Osteocyte (in vitro differentiated cells): Measurements from ENCODE around the gene MNT. TPM values are rescaled to one million over a fixed set of nuclear protein-coding genes. Genes with fewer than 3 reads are reported as not detected.

ENCODE experiments used
- DNase-seq: peaks from one replicate; pipeline ENCODE4 v3.0.0; 2021; ENCODE audit warnings: mixed read lengths; ENCODE audit not compliant: unreplicated experiment; ENCODE audit errors: extremely low spot score
- H3K27ac Mint-ChIP-seq: one replicate; pipeline ENCODE4 v1.8.0; 2021; ENCODE audit warnings: mild to moderate bottlenecking, mixed read lengths; ENCODE audit not compliant: unreplicated experiment
- H3K27me3 Mint-ChIP-seq: one replicate; pipeline ENCODE4 v1.8.0; 2021; ENCODE audit warnings: mixed read lengths; ENCODE audit not compliant: unreplicated experiment
- H3K36me3 Mint-ChIP-seq: one replicate; pipeline ENCODE4 v1.8.0; 2021; ENCODE audit warnings: mixed read lengths; ENCODE audit not compliant: unreplicated experiment
- H3K4me1 Mint-ChIP-seq: one replicate; pipeline ENCODE4 v1.8.0; 2021; ENCODE audit warnings: mixed read lengths; ENCODE audit not compliant: unreplicated experiment
- H3K4me3 Mint-ChIP-seq: one replicate; pipeline ENCODE4 v1.8.0; 2021; ENCODE audit warnings: mild to moderate bottlenecking, moderate library complexity, mixed read lengths; ENCODE audit not compliant: unreplicated experiment
- H3K9me3 Mint-ChIP-seq: one replicate; pipeline ENCODE4 v1.8.0; 2021; ENCODE audit warnings: mixed read lengths; ENCODE audit not compliant: unreplicated experiment
- total RNA-seq: library from RNA; stranded (reverse); gene quantifications from 2 replicates; pipeline ENCODE4 v1.2.1, GENCODE V29; 2021
- TF ChIP-seq, protein P1 (sequence below): fragments of 200-600 bp; sonication (generic); IDR thresholded peaks from 2 replicates; pipeline ENCODE4 v1.5.0; 2021; ENCODE audit warnings: antibody characterized with exemption, mild to moderate bottlenecking, moderate library complexity

Gene MNT
- total RNA-seq, 1 donor from 2014 or later = 30.4 TPM

- H3K4me3 Mint-ChIP-seq = no peak overlapping the region
- H3K4me1 Mint-ChIP-seq = peaks cover 28% of the 10 kb centered on the region
- no peak for DNase-seq
- TF ChIP-seq, protein P1, sequence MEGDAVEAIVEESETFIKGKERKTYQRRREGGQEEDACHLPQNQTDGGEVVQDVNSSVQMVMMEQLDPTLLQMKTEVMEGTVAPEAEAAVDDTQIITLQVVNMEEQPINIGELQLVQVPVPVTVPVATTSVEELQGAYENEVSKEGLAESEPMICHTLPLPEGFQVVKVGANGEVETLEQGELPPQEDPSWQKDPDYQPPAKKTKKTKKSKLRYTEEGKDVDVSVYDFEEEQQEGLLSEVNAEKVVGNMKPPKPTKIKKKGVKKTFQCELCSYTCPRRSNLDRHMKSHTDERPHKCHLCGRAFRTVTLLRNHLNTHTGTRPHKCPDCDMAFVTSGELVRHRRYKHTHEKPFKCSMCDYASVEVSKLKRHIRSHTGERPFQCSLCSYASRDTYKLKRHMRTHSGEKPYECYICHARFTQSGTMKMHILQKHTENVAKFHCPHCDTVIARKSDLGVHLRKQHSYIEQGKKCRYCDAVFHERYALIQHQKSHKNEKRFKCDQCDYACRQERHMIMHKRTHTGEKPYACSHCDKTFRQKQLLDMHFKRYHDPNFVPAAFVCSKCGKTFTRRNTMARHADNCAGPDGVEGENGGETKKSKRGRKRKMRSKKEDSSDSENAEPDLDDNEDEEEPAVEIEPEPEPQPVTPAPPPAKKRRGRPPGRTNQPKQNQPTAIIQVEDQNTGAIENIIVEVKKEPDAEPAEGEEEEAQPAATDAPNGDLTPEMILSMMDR = no peak
- peak overlapping the region; percentile 63 for H3K27ac Mint-ChIP-seq
- H3K36me3 Mint-ChIP-seq = peaks cover 17% of the 10 kb centered on the region
- no peaks in the 10 kb centered on the region for H3K27me3 Mint-ChIP-seq
- H3K9me3 Mint-ChIP-seq = no peaks in the 10 kb centered on the region
Observed at GRCh38 chr17:2388020-2388682, 12.7 kb downstream of the MNT start.

DNA sequence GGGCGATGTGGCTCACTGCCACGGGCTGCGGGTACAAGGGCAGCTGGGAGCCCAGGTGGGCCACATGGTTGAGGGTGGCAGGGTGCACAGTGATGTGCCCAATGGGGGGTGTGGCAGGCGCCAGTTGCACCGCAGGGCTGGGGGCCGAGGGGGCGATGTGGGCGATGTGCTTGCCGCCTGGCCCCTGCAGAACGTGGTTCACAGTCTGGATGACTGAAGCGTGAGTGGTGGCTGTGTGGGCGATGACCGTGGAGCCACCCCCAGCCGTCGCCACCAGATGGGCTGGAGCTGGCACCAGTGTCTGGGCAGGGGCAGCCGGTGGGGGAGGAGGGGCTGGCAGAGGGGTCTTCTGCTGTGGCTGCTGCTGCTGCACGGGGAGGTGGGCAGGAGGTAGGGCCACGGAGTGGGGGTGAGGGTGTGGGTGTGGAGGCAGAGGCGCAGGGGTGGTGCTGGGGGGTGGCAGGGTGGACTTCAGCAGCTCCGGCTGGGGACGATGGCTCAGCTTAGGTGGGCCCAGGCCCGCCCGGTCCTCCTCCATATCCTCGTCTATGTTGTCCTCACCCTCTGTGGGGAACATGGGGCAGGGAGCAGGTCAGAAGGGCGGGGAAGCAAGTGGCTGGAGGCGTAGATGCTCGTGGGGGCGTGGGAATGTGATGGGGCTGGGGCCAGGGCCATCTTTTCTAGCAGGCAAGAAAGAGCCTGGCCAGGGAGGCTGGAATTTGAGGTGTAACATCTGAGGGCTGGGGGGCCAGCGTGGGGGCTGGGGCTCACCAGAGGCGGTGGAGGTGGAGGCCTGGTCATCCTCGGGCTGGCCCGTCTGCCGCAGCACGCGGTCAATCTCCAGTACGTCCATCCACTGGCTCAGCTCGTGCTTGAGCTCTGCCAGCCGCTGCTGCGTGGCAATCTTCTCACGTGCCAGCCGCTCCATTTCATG is 13.5 kb downstream of the MNT start:
- no peaks in the 10 kb centered on the region for H3K9me3 Mint-ChIP-seq
- no peak overlapping the region for H3K4me3 Mint-ChIP-seq
- H3K4me1 Mint-ChIP-seq = peaks cover 30% of the 10 kb centered on the region

DNA sequence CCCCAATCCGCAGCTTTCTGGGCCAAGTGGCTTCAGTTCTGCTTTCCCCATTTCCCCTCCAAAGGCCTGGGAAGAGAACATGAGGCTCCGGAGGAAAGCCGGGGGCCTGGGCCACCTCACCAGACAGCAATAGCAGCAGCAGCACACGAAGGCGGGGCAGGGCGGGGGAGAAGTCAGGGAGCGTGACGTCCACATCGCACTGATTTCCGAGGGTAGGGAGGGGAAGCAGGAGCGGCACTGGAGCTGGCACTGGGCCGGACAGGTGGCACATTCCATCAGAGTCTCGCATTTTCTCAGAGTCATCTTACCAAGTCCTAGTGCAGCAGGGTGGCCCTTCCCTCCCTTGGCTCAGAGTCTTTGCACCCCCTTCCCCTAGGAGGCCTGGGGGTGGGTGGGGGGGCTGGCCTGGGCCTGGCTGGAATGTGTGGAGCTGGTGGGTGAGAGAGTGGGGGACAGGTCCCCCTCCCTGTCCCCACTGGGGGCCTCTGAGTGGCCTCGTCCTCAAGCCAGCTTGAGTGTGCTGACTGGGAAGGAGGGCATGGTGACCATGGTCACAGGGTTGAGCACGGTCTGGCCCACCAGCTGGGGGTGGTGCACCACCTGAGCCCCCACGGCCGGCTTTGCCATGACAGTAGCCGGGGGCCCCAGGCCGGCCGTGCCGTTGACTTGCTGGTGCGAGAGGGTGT is 14.3 kb downstream of the MNT start:
- Mint-ChIP-seq H3K4me3 (no peak overlapping the region), H3K9me3 (no peaks in the 10 kb centered on the region), H3K27ac (no peak overlapping the region), H3K4me1 (peaks cover 22% of the 10 kb centered on the region), H3K36me3 (peaks cover 17% of the 10 kb centered on the region), H3K27me3 (no peaks in the 10 kb centered on the region)
- TF ChIP-seq, protein P1 = no peak
- no peak for DNase-seq

More for the DNA sequence above, 13.5 kb downstream of the MNT start:
- no peak for DNase-seq
- Mint-ChIP-seq H3K27ac (no peak overlapping the region), H3K27me3 (no peaks in the 10 kb centered on the region), H3K36me3 (peaks cover 17% of the 10 kb centered on the region)
- TF ChIP-seq, protein P1 = no peak

DNA sequence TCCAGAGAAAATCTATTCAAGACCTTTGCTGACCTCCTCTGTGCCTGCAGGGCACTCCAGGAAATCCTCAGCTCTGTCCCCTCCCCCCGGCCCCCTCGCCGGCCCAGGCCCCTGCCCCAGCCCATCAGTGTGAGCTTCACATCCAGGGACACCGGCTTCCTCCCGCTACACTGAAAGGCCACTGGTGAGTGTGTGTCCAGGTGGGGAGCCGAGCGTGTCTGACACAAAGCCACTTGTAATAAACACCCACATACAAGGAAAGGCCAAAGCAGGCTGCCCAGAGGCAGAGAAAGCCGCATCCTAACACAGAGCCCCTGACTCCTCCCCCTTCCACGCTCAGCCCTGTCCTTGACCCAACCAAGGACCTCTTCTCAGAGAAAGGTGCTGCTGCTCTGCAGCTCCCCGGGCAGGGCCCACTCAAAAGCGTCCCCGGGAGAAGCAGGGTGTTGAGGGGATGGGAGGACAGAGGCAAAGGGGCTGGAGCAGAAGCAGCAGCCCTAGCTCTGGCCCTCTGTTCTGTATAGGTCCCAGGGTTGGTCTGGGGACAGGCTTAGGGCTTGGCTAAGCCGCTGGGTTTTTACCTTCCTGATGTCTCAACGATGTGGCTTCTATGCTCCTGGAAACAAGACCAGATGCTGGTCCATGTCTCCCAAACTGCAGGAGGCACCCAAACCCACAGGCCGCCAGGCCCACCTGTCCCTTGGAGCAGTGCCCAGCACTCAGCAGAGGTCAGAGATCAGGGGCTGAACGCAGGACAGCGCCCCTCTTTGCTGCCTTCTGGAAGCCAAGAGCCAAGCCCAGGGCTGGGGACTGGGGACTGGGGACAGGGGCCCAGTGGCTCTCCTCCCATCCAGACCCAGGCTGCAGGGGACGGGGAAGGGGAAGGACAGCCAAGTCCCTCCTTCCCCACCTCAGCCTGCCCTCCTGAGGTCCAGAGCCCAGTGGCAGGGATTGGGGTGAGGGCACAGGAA is 15.3 kb downstream of the MNT start:
- DNase-seq = no peak
- Mint-ChIP-seq H3K9me3 (no peaks in the 10 kb centered on the region), H3K4me3 (no peak overlapping the region), H3K27ac (no peak overlapping the region), H3K36me3 (peaks cover 17% of the 10 kb centered on the region), H3K27me3 (no peaks in the 10 kb centered on the region), H3K4me1 (peaks cover 21% of the 10 kb centered on the region)
- TF ChIP-seq, protein P1 = no peak
